Progenitor cell of endocrine pancreas (in vitro differentiated cells): ENCODE results near the gene ALG10B. TPM values are rescaled to one million over a fixed set of nuclear protein-coding genes. Genes with fewer than 3 reads are reported as not detected.
"Not testable (repeated sequence)": the region's sequence is repeated elsewhere in the genome, so short reads cannot be mapped to it uniquely, and the experiment has no call there.

ENCODE experiments used
- DNase-seq: peaks from one replicate; pipeline ENCODE4 v3.0.0; 2021; ENCODE audit warnings: low spot score; ENCODE audit not compliant: unreplicated experiment
- H3K27ac Mint-ChIP-seq: 2 replicates; pipeline ENCODE4 v1.8.0; 2021; ENCODE audit warnings: mild to moderate bottlenecking, moderate library complexity, mixed read lengths
- H3K27me3 Mint-ChIP-seq: 2 replicates; pipeline ENCODE4 v1.8.0; 2021; ENCODE audit warnings: mixed read lengths
- H3K36me3 Mint-ChIP-seq: 2 replicates; pipeline ENCODE4 v1.8.0; 2022; ENCODE audit warnings: mixed read lengths; ENCODE audit not compliant: insufficient read depth
- H3K4me1 Mint-ChIP-seq: 2 replicates; pipeline ENCODE4 v1.8.0; 2021; ENCODE audit warnings: low read depth, mixed read lengths
- H3K4me3 Mint-ChIP-seq: 2 replicates; pipeline ENCODE4 v1.8.0; 2021; ENCODE audit warnings: low read depth, mild to moderate bottlenecking, moderate library complexity, mixed read lengths
- H3K9me3 Mint-ChIP-seq: 2 replicates; pipeline ENCODE4 v1.8.0; 2021; ENCODE audit warnings: low read depth, mixed read lengths
- total RNA-seq: library from RNA; stranded (reverse); gene quantifications from 2 replicates; pipeline ENCODE4 v1.2.1, GENCODE V29; 2021
- TF ChIP-seq, protein P1 (sequence below): fragments of 200-600 bp; sonication (generic); IDR thresholded peaks from one replicate; pipeline ENCODE4 v1.5.0; 2021; ENCODE audit warnings: antibody characterized with exemption, mild to moderate bottlenecking; ENCODE audit not compliant: unreplicated experiment

Gene ALG10B
- total RNA-seq, 1 donor from 2014 or later = 10.8 TPM

DNA sequence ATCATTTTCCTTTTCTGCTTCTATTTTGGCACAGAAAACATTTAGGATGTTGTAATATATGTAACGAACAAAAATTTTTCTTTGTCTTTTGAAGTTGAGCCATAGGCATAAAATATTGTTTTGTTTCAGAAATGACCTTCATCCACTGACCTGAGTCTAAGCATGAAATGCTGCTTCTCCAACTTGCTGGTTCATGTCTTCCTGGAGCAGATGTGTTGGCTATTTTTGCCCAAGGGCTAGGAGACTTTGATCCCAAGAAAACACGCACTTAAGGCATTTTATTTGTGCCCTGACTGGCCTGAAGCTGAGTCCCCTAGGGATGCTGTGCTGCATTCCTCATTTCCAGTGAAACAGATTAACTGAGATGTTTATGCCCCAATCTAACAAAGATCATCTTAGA, 27.2 kb upstream of the ALG10B start:
- no peak for DNase-seq
- Mint-ChIP-seq H3K36me3 (peaks cover 4% of the 10 kb centered on the region), H3K4me1 (no peaks in the 10 kb centered on the region), H3K9me3 (peaks cover 56% of the 10 kb centered on the region), H3K27ac (no peak overlapping the region), H3K27me3 (no peaks in the 10 kb centered on the region), H3K4me3 (no peak overlapping the region)
- TF ChIP-seq, protein P1, sequence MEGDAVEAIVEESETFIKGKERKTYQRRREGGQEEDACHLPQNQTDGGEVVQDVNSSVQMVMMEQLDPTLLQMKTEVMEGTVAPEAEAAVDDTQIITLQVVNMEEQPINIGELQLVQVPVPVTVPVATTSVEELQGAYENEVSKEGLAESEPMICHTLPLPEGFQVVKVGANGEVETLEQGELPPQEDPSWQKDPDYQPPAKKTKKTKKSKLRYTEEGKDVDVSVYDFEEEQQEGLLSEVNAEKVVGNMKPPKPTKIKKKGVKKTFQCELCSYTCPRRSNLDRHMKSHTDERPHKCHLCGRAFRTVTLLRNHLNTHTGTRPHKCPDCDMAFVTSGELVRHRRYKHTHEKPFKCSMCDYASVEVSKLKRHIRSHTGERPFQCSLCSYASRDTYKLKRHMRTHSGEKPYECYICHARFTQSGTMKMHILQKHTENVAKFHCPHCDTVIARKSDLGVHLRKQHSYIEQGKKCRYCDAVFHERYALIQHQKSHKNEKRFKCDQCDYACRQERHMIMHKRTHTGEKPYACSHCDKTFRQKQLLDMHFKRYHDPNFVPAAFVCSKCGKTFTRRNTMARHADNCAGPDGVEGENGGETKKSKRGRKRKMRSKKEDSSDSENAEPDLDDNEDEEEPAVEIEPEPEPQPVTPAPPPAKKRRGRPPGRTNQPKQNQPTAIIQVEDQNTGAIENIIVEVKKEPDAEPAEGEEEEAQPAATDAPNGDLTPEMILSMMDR = no peak

DNA sequence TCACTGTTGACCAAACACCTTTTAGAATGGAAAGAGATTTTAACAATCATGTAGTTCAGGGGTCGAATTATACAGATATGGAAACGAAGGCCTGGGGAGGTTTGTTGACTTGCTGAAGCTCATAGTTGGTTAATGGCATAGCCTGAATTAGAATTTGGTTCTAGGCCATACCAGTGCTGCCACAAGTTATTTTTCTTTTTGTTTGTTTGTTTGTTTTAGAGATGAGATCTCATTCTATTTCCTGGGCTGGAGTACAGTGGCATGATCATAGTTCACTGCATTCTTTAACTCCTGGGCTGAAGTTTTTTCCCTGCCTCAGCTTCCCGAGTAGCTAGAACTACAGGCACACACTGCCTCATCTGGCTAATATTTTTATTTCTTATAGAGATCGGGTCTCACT, 25.4 kb upstream of the ALG10B start:
- Mint-ChIP-seq H3K9me3 (peaks cover 59% of the 10 kb centered on the region), H3K4me3 (no peak overlapping the region), H3K27me3 (no peaks in the 10 kb centered on the region), H3K36me3 (peaks cover 4% of the 10 kb centered on the region), H3K4me1 (no peaks in the 10 kb centered on the region), H3K27ac (no peak overlapping the region)
- TF ChIP-seq, protein P1 = no peak
- no peak for DNase-seq

DNA sequence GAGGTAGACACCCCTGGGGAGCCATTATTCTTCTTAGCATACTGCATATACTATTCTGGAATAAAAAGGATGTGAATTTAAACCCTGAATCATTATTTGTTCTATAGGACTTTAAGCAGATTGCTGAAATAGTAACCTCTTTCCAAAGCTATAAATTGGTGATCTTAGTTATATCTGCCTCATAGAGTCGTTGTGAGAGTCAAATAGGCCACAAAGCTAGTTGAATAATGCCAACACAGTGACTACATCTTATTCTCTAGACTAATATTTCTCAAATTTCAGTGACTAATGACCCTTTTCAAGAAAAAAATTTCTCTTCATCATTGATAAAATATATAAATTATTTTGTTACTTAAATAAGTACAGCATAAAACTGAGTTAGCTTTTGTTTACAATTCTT, 13.6 kb upstream of the ALG10B start:
- H3K27me3 Mint-ChIP-seq = not testable (repeated sequence)

DNA sequence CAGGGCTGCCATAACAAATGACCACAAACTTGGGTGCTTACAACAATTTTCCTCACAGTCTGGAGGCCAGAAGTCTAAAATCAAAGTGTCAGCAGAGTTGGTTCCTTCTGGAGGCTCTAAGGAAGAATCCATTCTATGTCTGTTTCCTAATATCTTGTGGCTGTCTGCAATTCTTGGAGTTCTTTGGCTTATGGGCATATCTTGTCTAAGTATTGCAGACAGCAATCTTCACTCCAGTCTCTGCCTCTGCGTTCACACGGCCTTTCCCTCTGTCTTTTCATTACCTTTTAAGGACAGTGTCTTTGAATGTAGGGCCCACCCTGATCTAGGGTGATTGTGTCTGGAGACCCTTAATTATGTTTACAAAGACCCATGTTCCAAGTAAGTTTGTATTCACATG, 5.4 kb downstream of the ALG10B start:
- not testable (repeated sequence) for H3K4me3 Mint-ChIP-seq, H3K36me3 Mint-ChIP-seq, H3K4me1 Mint-ChIP-seq, H3K27ac Mint-ChIP-seq, H3K9me3 Mint-ChIP-seq, DNase-seq, H3K27me3 Mint-ChIP-seq

More for the DNA sequence above, 13.6 kb upstream of the ALG10B start:
- not testable (repeated sequence) for H3K4me1 Mint-ChIP-seq, H3K27ac Mint-ChIP-seq, H3K4me3 Mint-ChIP-seq, DNase-seq, H3K36me3 Mint-ChIP-seq
- H3K9me3 Mint-ChIP-seq = peaks cover 40% of the 10 kb centered on the region

DNA sequence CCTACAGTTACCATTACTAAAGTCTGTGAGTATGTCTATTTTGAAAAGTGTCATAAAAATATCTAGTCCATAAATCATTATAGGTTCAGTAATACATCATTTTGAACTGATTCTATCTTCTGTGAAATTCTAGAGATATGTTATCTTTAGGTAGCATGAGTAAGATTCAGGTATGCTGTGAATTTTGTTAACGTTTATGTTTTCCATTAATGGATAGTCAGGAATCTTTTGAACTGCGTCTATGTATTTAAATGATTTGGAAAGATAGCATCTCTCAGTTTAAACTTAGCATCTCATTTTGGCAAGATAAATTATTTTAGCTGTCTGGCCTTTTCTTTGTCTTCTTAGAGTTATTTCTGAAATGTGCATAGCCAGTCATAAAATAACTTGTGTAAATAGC, 8.3 kb downstream of the ALG10B start:
- no peak overlapping the region for H3K4me3 Mint-ChIP-seq
- no peaks in the 10 kb centered on the region for H3K27me3 Mint-ChIP-seq
- TF ChIP-seq, protein P1 = no peak
- H3K9me3 Mint-ChIP-seq = no peaks in the 10 kb centered on the region
- no peak for DNase-seq
- no peak overlapping the region for H3K27ac Mint-ChIP-seq
- no peaks in the 10 kb centered on the region for H3K4me1 Mint-ChIP-seq
- no peaks in the 10 kb centered on the region for H3K36me3 Mint-ChIP-seq

DNA sequence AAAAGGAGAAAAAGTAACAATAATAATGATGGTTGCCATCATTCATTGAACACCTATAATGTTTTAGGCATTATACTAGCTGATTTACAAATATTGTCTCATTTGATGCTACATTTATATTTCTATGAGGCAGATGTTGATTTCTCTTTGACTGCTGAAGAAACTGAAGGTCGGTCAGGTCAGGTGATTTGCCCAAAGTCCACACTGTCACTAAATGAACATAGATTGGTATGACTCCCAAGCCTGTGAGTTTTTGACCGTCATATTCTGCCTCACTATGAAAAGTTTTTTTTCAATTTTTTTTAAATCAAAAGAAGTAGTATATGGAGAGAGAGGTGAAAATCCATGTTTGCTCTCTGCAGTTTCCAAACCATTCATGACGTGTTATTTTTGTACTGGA, 10.8 kb downstream of the ALG10B start:
- peaks cover 3% of the 10 kb centered on the region for H3K9me3 Mint-ChIP-seq
- H3K4me1 Mint-ChIP-seq = no peaks in the 10 kb centered on the region
- no peak overlapping the region for H3K27ac Mint-ChIP-seq
- DNase-seq = no peak
- H3K4me3 Mint-ChIP-seq = no peak overlapping the region
- no peaks in the 10 kb centered on the region for H3K27me3 Mint-ChIP-seq
- H3K36me3 Mint-ChIP-seq = no peaks in the 10 kb centered on the region
- TF ChIP-seq, protein P1 = no peak
